IPS DF 4.7 (cell line): ENCODE data around the gene ZCCHC13.
"Not testable (repeated sequence)": the region's sequence is repeated elsewhere in the genome, so short reads cannot be mapped to it uniquely, and the experiment has no call there.

ENCODE experiments used
- DNase-seq: peaks from one replicate; pipeline ENCODE4 v3.0.0-alpha.2; 2013; ENCODE audit warnings: low spot score; ENCODE audit errors: extremely low read depth

The ZCCHC13 gene

DNA sequence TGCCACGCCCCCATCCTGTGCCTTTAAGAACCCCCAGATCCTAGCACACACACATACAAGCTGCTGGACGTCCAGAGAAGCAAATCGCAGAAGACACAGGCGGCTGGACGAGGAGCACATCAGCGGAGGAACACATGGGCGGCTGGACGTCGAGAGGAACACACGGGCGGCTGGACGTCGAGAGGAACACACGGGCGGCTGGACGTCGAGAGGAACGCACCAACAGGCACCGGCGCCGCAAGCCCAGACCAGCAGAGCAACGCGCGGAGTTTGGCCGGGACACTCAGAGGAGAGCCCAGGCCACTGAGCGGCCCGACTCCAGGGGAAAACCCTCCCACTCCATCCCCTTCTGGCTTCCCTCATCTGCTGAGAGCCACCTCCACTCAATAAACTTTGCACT, 17.2 kb downstream of the ZCCHC13 start:
- no peak for DNase-seq

DNA sequence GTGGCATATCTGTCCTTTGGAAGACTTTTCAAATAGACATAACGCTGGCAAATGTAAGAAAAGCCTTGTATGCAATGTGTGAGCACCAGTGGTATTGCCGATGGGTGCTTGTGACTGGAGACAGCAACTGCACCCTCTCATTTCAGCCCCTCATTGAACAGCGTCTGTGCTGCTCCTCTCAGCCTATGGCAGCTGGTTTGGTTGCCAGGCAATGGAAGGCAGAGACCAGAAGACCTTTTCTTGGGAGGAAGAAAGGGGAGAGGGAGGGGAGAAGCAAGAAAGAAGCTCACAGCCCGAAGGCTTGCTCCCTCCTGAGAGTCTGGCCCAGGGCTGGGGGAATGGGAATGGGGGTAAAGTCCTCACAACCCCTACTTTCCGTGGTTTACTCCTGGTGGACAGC, 20.2 kb downstream of the ZCCHC13 start:
- DNase-seq, result no peak

DNA sequence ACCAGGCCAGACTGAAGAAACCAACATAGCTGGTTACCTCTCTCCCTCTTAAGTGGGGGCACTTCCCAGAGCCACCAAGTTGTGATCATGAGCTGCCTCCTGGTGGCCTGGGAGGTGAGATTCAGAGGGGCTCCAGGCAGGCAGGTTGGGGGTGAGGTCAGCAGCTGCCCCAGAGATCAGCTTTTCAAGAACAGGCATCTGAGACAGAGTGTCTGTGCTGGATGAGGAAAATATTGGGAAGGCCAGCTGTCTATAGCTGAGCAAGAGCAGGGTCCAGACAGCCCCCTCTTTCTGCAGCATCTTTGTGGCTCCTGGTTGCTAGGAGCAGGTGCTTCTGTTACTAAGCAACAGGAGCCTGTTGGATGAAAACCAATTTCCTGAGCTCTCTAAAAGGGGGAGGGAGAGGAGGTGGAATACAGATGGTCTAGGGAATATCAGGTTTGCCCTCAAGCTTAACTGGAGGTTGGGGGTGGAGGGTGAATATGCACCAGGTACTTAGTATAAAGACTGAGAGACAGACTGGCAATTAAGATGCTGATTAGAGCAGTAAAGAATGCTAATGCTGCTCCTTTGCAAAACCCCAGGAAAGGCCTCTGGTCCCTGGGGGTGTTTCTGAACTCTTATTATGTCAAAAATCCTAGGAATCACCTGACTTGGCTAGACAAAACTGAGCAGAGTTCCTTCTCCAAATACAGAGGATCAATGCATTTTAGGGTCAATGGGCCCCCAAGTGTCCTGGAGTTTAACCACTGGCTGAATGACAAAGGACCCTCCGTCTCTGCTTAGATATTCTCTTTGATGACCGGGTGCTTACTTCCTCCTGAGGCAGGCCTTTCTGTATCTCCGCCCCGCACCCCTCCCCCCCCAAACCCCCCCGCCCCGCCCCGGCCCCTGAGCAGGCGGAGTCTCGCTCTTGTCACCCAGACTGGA, 21.4 kb downstream of the ZCCHC13 start:
- DNase-seq, result peak; percentile 83

DNA sequence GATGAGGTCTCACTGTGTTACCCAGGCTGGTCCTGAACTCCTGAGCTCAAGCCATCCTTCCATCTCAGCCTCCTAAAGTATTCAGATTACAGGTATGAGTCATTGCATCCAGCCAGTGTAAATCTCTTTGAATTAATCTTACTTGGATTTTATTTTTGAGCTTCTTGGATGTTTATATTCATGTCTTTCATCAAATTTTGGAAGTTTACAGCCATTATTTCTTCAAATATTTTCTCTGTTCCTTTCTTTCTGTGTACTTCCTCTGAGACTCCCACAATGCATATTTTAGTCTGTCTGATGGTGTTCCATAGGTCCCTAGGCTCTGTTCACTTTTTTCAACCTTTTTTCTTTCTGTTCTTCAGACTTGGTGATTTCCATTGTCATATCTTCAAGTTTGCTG, 34.9 kb downstream of the ZCCHC13 start:
- DNase-seq, result no peak

DNA sequence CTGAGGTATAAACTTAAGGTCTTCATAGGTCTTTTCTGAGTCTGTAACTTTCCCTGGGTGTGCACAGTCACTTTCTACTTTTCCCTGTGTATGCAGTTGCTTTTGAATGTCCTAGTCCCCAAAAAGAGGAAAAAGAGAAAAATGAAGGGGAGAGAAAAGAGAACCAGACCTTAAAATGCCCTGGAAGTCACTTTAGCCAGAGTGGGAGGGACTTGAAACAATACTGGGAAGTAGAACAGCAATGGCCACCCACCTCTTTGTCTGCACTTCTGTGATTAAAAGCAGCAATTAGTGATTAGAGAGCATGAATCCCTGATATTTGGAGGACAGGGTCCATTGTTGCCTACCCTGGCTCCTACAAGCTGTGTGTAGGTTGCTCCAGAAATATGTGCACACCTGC, 36.1 kb downstream of the ZCCHC13 start:
- no peak for DNase-seq

DNA sequence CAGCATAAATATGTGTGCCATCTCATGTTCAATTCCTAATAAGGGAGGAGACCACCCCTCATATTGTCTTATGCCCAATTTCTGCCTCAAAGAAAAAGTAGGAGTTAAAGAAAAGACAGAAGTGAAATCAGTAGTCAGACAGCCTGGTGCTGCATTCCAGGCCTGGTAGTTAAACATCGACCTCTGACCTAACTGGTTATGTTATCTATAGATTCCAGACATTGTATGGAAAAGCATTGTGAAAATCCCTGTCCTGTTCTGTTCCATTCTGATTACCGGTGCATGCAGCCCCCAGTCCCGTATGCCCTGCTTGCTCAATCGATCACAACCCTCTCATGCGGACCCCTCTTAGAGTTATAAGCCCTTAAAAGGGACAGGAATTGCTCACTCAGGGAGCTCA, 38.2 kb downstream of the ZCCHC13 start:
- not testable (repeated sequence) for DNase-seq

DNA sequence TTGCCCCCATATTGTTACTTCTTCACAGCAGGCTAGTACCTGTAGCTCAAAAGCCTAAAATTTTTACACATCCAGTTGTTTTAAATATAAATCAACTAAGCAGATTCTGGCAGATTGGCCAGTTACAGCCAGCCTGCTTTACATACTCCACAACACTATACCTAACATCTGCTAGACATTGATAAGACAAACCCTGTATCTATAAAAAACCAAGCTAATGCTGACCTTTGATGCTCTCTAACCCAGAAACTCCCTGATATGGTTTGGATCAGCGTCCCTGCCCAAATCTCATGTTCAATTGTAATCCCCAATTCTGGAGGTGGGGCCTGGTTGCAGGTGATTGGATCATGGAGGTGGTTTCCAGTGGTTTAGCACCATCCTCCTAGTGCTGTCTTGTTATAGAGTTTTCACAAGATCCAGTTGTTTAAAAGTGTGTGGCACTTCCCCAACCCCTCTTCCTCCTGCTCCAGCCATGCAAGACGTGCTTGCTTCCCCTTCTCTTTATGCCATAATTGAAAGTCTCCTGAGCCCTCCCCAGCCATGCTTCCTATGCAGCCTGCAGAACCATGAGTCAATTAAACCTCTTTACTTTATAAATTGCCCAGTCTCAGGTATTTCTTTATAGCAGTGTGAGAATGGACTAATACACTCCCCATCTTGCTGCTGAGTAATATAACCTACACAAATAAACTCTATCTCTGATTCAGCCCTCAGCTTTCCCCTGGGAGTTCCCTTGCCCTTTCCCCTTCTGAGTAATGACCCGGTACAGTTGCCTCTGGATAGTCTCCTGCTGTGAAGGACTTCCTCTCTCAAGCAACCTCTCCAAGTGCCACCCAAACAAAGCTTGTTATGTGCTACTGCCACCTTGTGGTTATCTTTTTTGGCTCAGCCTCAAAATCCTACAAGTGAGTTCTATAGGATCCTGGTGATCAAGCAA, 39.6 kb downstream of the ZCCHC13 start:
- DNase-seq, result peak; percentile 91

DNA sequence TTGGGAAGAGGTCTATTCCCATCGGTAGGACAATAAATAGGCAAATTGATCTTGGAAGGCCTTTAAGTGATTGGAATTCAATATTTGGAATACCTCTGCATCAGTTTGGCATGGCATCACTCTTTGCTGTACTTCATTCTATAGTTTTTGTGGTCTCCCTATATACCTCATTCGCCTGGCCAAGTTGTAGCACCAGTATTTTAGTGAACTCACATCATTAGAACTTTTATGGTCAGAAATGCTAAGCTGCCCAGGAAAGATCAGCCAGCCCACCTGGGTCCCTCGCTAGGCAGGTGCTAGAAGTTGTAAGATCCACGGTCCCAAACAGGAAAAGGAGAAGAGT, 40.3 kb downstream of the ZCCHC13 start:
- no peak for DNase-seq

DNA sequence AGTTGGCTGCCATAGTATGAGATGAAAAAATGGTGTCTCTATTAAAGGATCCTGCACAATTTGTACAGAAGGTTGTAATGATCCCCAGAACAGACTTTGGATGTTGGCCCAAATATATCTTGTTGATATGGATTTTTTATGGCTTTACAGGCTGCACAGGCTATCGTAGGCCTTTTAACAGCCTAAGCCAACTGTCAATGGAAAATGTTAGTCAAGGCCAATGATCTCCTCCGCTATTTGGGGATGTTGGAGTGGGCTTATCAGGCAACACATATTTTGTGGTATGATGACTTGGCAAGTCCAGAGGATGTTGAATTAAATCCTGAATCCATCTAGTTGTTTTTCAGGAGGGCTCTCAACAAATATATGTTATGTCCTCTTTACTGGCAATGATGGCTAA, 42.1 kb downstream of the ZCCHC13 start:
- no peak for DNase-seq

DNA sequence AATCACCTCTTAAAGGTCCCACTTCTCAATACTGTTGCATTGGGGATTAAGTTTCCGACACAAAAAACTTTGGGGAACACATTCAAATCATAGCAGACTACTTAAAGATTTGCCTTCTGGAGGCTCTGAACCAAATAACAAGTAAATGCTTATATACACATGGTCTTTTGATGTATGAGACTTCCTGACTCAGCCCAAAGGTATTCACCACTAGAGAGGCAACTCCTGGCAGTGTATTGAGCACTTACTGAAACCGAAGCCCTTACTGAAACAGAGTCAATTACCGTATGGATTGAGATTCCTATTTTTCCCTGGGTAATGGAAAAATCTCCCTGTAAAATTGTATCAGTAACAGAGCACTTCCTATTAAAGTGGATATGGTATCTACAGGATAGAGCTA, 45.4 kb downstream of the ZCCHC13 start:
- no peak for DNase-seq

DNA sequence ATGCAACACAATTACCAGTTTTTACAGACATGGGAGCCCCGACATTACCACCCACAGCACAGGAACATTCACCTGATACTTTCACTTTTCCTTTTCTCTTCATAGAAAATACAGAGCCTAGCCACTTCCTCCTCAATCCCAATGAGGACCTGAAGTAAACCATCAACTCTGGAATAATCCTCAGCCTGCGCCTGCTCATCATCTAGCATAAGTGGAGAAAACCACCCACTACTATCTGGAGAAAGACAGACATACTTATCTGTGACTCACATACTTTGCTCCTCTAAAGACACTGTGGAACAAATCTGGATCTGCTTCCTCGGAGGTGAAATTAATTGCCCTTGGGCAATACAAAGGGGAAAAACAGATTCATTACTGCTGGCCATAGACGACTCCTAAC, 47.8 kb downstream of the ZCCHC13 start:
- DNase-seq, result no peak

DNA sequence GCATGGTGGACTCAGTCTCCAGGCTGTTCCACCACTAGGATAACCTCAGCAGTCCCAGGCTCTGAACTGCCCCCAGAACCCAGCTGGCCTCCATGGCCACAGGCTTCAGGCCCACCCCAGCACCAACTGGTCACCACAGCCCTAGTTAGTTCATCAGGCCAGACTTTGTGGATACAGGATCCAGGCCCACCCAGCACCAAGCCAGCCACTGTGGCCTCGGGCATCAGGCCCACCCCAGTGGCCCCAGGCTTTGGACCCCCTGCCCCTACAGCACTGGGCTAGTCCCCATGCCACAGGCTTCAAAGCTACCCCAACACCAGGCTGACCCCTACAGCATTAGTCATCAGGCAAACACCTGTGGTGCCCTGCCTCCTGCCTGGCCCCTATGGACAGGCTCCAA, 50.0 kb downstream of the ZCCHC13 start:
- DNase-seq, result no peak
